Measurements from ENCODE around the gene TCF3.

GRCh38 chr19:1646659-1647453, 5.6 kb downstream of the TCF3 start:
- TF ChIP-seq YY1 (IDR thresholded peaks at IDR 0.05; ENCODE audit: insufficient read depth, insufficient read length) = no peak
- TF ChIP-seq ZNF274 (IDR thresholded peaks at IDR 0.05; ENCODE audit: low read depth, low read length) = no peak
